IMR-90 (cell line): Measurements from ENCODE around the gene ZDHHC22. TPM values are rescaled to one million over a fixed set of nuclear protein-coding genes. Genes with fewer than 3 reads are reported as not detected.

ENCODE experiments used
- ATAC-seq: fragments of 200-7000 bp; cut with Tn5 transposase; 2 replicates; pipeline ENCODE4 v1.9.1; 2020; ENCODE audit warnings: low read depth, mild to moderate bottlenecking, moderate library complexity
- BruUV-seq: library from RNA; stranded (reverse); fragments of 400-500 nt; replicated peaks from 2 replicates; lab custom pipeline; 2021; lab: Mats Ljungman, UMichigan
- CTCF ChIA-PET: fragments of 300-600 bp; formaldehyde crosslinking; extraction: SDS; loops from one replicate; lab custom pipeline; 2021; ENCODE audit warnings: antibody characterized with exemption; lab: Yijun Ruan, JAX
- POLR2A ChIA-PET: fragments of 300-600 bp; sonication (Branson Sonifier 250); formaldehyde crosslinking; loops from one replicate; lab custom pipeline; 2022; ENCODE audit warnings: antibody characterized with exemption; ENCODE audit not compliant: unreplicated experiment; lab: Charles Lee
- DNase-seq: peaks from one replicate; pipeline ENCODE4 v3.0.0; 2013
- H2AFZ ChIP-seq: replicated peaks from 2 replicates; pipeline ENCODE3; 2013; ENCODE audit warnings: low read length, mild to moderate bottlenecking; ENCODE audit not compliant: poor library complexity
- H2AK5ac ChIP-seq: 2 replicates; pipeline ENCODE4 v1.6.1; 2013; ENCODE audit warnings: low read depth, low read length, inconsistent platforms
- H2AK9ac ChIP-seq: replicated peaks from 2 replicates; pipeline ENCODE3; 2013; ENCODE audit warnings: mild to moderate bottlenecking, low read depth, low read length, moderate library complexity; ENCODE audit not compliant: poor library complexity
- H2BK120ac ChIP-seq: 2 replicates; pipeline ENCODE4 v1.6.1; 2013; ENCODE audit warnings: low read depth, low read length, inconsistent platforms
- H2BK15ac ChIP-seq: 3 replicates; pipeline ENCODE4 v1.6.1; 2013; ENCODE audit warnings: low read depth, low read length, inconsistent platforms
- H2BK20ac ChIP-seq: 2 replicates; pipeline ENCODE4 v1.6.1; 2013; ENCODE audit warnings: low read depth, mild to moderate bottlenecking, inconsistent platforms, low read length, moderate library complexity
- H2BK5ac ChIP-seq: 2 replicates; pipeline ENCODE4 v1.6.1; 2013; ENCODE audit warnings: mild to moderate bottlenecking, low read depth, low read length, inconsistent platforms; ENCODE audit not compliant: poor library complexity, severe bottlenecking
- H3K14ac ChIP-seq: replicated peaks from 2 replicates; pipeline ENCODE4 v1.6.1; 2013; ENCODE audit warnings: low read depth, low read length, inconsistent platforms
- H3K18ac ChIP-seq: 2 replicates; pipeline ENCODE4 v1.6.1; 2013; ENCODE audit warnings: low read depth, low read length, control low read depth
- H3K23ac ChIP-seq: 2 replicates; pipeline ENCODE4 v1.6.1; 2013; ENCODE audit warnings: low read depth, low read length, inconsistent platforms
- H3K27ac ChIP-seq: 2 replicates; pipeline ENCODE4 v1.5.1; 2013; ENCODE audit warnings: mild to moderate bottlenecking, control low read depth, low read length; ENCODE audit not compliant: insufficient read depth
- H3K27me3 ChIP-seq: 2 replicates; pipeline ENCODE4 v1.6.1; 2013; ENCODE audit warnings: low read length; ENCODE audit not compliant: control insufficient read depth, insufficient read depth
- H3K36me3 ChIP-seq: 2 replicates; pipeline ENCODE4 v1.6.1; 2013; ENCODE audit warnings: low read length, mixed read lengths; ENCODE audit not compliant: control insufficient read depth, insufficient read depth
- H3K4ac ChIP-seq: 2 replicates; pipeline ENCODE4 v1.6.1; 2013; ENCODE audit warnings: low read depth, low read length, inconsistent platforms
- H3K4me1 ChIP-seq: 2 replicates; pipeline ENCODE4 v1.6.1; 2013; ENCODE audit warnings: low read length, mixed read lengths; ENCODE audit not compliant: control insufficient read depth, insufficient read depth
- H3K4me2 ChIP-seq: 2 replicates; pipeline ENCODE4 v1.6.1; 2013; ENCODE audit warnings: low read depth, mild to moderate bottlenecking, control low read depth, low read length, moderate library complexity
- H3K4me3 ChIP-seq: 2 replicates; pipeline ENCODE4 v1.5.1; 2013; ENCODE audit warnings: low read depth, mild to moderate bottlenecking, control low read depth, low read length, moderate library complexity; ENCODE audit not compliant: insufficient read depth
- H3K56ac ChIP-seq: 2 replicates; pipeline ENCODE4 v1.6.1; 2013; ENCODE audit warnings: low read length, inconsistent platforms; ENCODE audit not compliant: insufficient read depth; ENCODE audit errors: extremely low read depth
- H3K79me1 ChIP-seq, 2 experiments: 2 replicates each; pipeline ENCODE4 v1.6.1; 2013; ENCODE audit warnings: low read length in 2 of 2, inconsistent platforms in 1 of 2, low read depth in 1 of 2
- H3K9ac ChIP-seq: 2 replicates; pipeline ENCODE4 v1.6.1; 2013; ENCODE audit warnings: low read depth, low read length, control low read depth
- H3K9me1 ChIP-seq: 2 replicates; pipeline ENCODE4 v1.6.1; 2013; ENCODE audit warnings: low read length, inconsistent platforms; ENCODE audit not compliant: insufficient read depth
- H3K9me3 ChIP-seq: 2 replicates; pipeline ENCODE4 v1.6.1; 2013; ENCODE audit warnings: low read length; ENCODE audit not compliant: control insufficient read depth, insufficient read depth
- H4K20me1 ChIP-seq: 2 replicates; pipeline ENCODE4 v1.6.1; 2013; ENCODE audit warnings: low read length, inconsistent platforms; ENCODE audit not compliant: insufficient read depth
- H4K5ac ChIP-seq: 2 replicates; pipeline ENCODE4 v1.6.1; 2013; ENCODE audit warnings: mild to moderate bottlenecking, low read depth, low read length, control low read depth
- H4K8ac ChIP-seq, 2 experiments: 2 replicates each; pipeline ENCODE4 v1.6.1; 2013; ENCODE audit warnings: low read depth in 2 of 2, low read length in 2 of 2, control low read depth in 1 of 2, inconsistent platforms in 1 of 2
- H4K91ac ChIP-seq: 2 replicates; pipeline ENCODE4 v1.6.1; 2013; ENCODE audit warnings: low read depth, low read length, inconsistent platforms; ENCODE audit not compliant: insufficient read depth
- BHLHE40 ChIP-seq: fragments of 150-350 bp; IDR thresholded peaks from 2 replicates; pipeline ENCODE4 v1.6.1; 2016; ENCODE audit warnings: mild to moderate bottlenecking, low read depth, low read length
- CEBPB ChIP-seq: IDR thresholded peaks from 2 replicates; pipeline ENCODE4 v1.6.1; 2012; ENCODE audit warnings: low read depth, low read length, improper control_type of control experiment
- CHD1 ChIP-seq: IDR thresholded peaks from 2 replicates; pipeline ENCODE4 v1.6.1; 2012; ENCODE audit warnings: low read depth, low read length, improper control_type of control experiment
- CTCF ChIP-seq: conservative IDR thresholded peaks from 2 replicates; pipeline ENCODE4 v1.5.1; 2012; ENCODE audit warnings: mild to moderate bottlenecking, low read depth, low read length, improper control_type of control experiment
- ELK1 ChIP-seq: fragments of 150-350 bp; IDR thresholded peaks from 2 replicates; pipeline ENCODE4 v1.6.1; 2016; ENCODE audit warnings: low read depth, mild to moderate bottlenecking, low read length, moderate library complexity, borderline replicate concordance
- FOS ChIP-seq: fragments of 150-350 bp; IDR thresholded peaks from 2 replicates; pipeline ENCODE4 v1.6.1; 2016; ENCODE audit warnings: low read depth, low read length
- MAFK ChIP-seq: IDR thresholded peaks from 2 replicates; pipeline ENCODE4 v1.6.1; 2012; ENCODE audit warnings: low read depth, low read length, improper control_type of control experiment
- MAZ ChIP-seq: IDR thresholded peaks from 2 replicates; pipeline ENCODE4 v1.6.1; 2012; ENCODE audit warnings: low read depth, mild to moderate bottlenecking, low read length, improper control_type of control experiment, moderate library complexity, borderline replicate concordance
- MXI1 ChIP-seq: IDR thresholded peaks from 2 replicates; pipeline ENCODE4 v1.6.1; 2012; ENCODE audit warnings: low read depth, mild to moderate bottlenecking, low read length, moderate library complexity, borderline replicate concordance
- NFE2L2 ChIP-seq: fragments of 150-350 bp; IDR thresholded peaks from 2 replicates; pipeline ENCODE4 v1.6.1; 2016; ENCODE audit warnings: low read depth, mild to moderate bottlenecking, low read length
- POLR2A ChIP-seq: IDR thresholded peaks from 2 replicates; pipeline ENCODE4 v1.6.1; 2012; ENCODE audit warnings: mild to moderate bottlenecking, low read depth, low read length
- RAD21 ChIP-seq: IDR thresholded peaks from 2 replicates; pipeline ENCODE4 v1.6.1; 2012; ENCODE audit warnings: low read length, improper control_type of control experiment
- RCOR1 ChIP-seq: IDR thresholded peaks from 2 replicates; pipeline ENCODE4 v1.6.1; 2012; ENCODE audit warnings: mild to moderate bottlenecking, low read length, improper control_type of control experiment; ENCODE audit not compliant: insufficient replicate concordance
- RFX5 ChIP-seq: IDR thresholded peaks from 2 replicates; pipeline ENCODE4 v1.8.0; 2012; ENCODE audit warnings: low read depth, mild to moderate bottlenecking, low read length, moderate library complexity
- SMC3 ChIP-seq: fragments of 150-350 bp; IDR thresholded peaks from 2 replicates; pipeline ENCODE4 v1.6.1; 2016; ENCODE audit warnings: low read depth, mild to moderate bottlenecking, antibody characterized with exemption, low read length, moderate library complexity
- USF2 ChIP-seq: fragments of 150-350 bp; IDR thresholded peaks from 2 replicates; pipeline ENCODE4 v1.6.1; 2017; ENCODE audit warnings: mild to moderate bottlenecking, antibody characterized with exemption, low read length, low read depth
- WGBS, 2 experiments: methylation state at CpG; one replicate each; pipeline versions ENCODE4 v1.1.5 to v1.1.7; 2013; ENCODE audit warnings: missing lambda C conversion rate in 2 of 2; ENCODE audit not compliant: insufficient read length in 1 of 2; ENCODE audit errors: extremely low coverage in 2 of 2; 5-methylcytosine and 5-hydroxymethylcytosine counted together
- dilution Hi-C: fragments of 300-500 bp; cut with HindIII; formaldehyde crosslinking; loops from one replicate; pipeline ENCODE4 v1.14.3; 2018; ENCODE audit warnings: low sequenced_read_pairs; ENCODE audit not compliant: unreplicated experiment
- in situ Hi-C: fragments of 300-500 bp; cut with MboI; formaldehyde crosslinking; loops from 3 replicates; pipeline ENCODE4 v1.14.3; 2019; ENCODE audit warnings: low sequenced_read_pairs, inconsistent platforms, mixed read lengths
- intact Hi-C: fragments of 100-400 bp; cut with micrococcal nuclease; formaldehyde crosslinking; loops from 2 replicates; pipeline ENCODE4 v1.10.0; 2022
- polyA plus RNA-seq, 3 experiments: library from polyadenylated mRNA; depleted of rRNA; stranded (reverse); fragments of >200 nt; gene quantifications; 2 replicates each; pipeline ENCODE4 v1.2.3, GENCODE V29; 2012; ENCODE audit warnings: low replicate concordance in 1 of 3
- total RNA-seq: library from RNA; depleted of rRNA; stranded (reverse); fragments of >200 nt; gene quantifications from 2 replicates; pipeline ENCODE4 v1.2.3, GENCODE V29; 2012

The ZDHHC22 gene
- total and polyA plus RNA-seq, 2 of the 4 experiments (the other 2 are of a cell fraction): not detected

- Histone ChIP-seq H4K8ac (no peak overlapping the region), H2BK5ac (no peak overlapping the region), H3K9ac (no peak overlapping the region), H2BK120ac (no peak overlapping the region), H3K14ac (no peak overlapping the region), H3K4me3 (no peak overlapping the region), H2AK5ac (no peak overlapping the region), H2BK15ac (no peak overlapping the region), H3K4me1 (no peaks in the 10 kb centered on the region; the same call in 1 of the 2 replicates), H3K9me3 (no peaks in the 10 kb centered on the region), H3K27ac (no peak overlapping the region), H4K20me1 (no peaks in the 10 kb centered on the region), H3K4me2 (no peak overlapping the region), H3K4ac (no peak overlapping the region), H2BK20ac (no peak overlapping the region), H3K18ac (no peak overlapping the region), H2AK9ac (no peak overlapping the region), H3K27me3 (peaks cover 63% of the 10 kb centered on the region), H3K36me3 (no peaks in the 10 kb centered on the region), H2AFZ (no peak overlapping the region), H3K79me1 (no peaks in the 10 kb centered on the region), H4K5ac (no peak overlapping the region), H3K56ac (no peak overlapping the region), H3K23ac (no peak overlapping the region), H3K9me1 (no peaks in the 10 kb centered on the region), H4K91ac (no peak overlapping the region)
- dilution Hi-C loops: no loop called here
- WGBS, 2 experiments: 89% methylated on average over 5 of the region's 8 CpGs; no CpG with 5 or more reads in 1 of the 2 experiments
- in situ Hi-C loops: no loop called here
- BruUV-seq: no TSS peak
- intact Hi-C loops: loop anchor here (1.0 kb wide), 1 partner anchor 250 kb away; no protein-coding TSS in a partner anchor
- TF ChIP-seq SMC3 (no peak), RAD21 (no peak), RCOR1 (no peak), MXI1 (no peak), CTCF (no peak), ELK1 (no peak), POLR2A (no peak), CEBPB (no peak), USF2 (no peak), BHLHE40 (no peak), CHD1 (no peak), MAZ (no peak), RFX5 (no peak), FOS (no peak), NFE2L2 (no peak), MAFK (no peak)
- ChIA-PET CTCF (no interaction called here), POLR2A (no interaction called here)
- ATAC-seq (no peak), DNase-seq (no peak)
Observed at GRCh38 chr14:77125823-77126325, 15.7 kb downstream of the ZDHHC22 start.
